HL-60 (cell line): ENCODE data around the gene EP300.

Experiments
- DNase-seq, 2 experiments: peaks; one replicate each; pipeline ENCODE4 v3.0.0-alpha.2; 2010 to 2020; ENCODE audit warnings: low read depth in 1 of 2, low spot score in 1 of 2
- H3K27ac ChIP-seq: fragments of 250-450 bp; sonication (Bioruptor Pico); replicated peaks from 2 replicates; pipeline ENCODE4 v1.5.1; 2020; ENCODE audit warnings: mild to moderate bottlenecking, moderate library complexity
- H3K27me3 ChIP-seq: fragments of 250-450 bp; sonication (Bioruptor Pico); 2 replicates; pipeline ENCODE4 v1.5.1; 2021; ENCODE audit warnings: mild to moderate bottlenecking, moderate library complexity; ENCODE audit not compliant: insufficient read depth, poor library complexity, severe bottlenecking
- H3K4me3 ChIP-seq: replicated peaks from 2 replicates; pipeline ENCODE4 v1.5.1; 2011; ENCODE audit warnings: mild to moderate bottlenecking, control low read depth, low read length; ENCODE audit not compliant: insufficient read depth
- CTCF ChIP-seq: IDR thresholded peaks from one replicate; pipeline ENCODE4 v1.5.1; 2011; ENCODE audit warnings: low read length, control low read depth, inconsistent platforms; ENCODE audit not compliant: insufficient read depth
- GABPA ChIP-seq: IDR thresholded peaks from 2 replicates; pipeline ENCODE4 v1.6.1; 2012; ENCODE audit warnings: low read depth
- POLR2AphosphoS5 ChIP-seq: IDR thresholded peaks from 2 replicates; pipeline ENCODE4 v1.6.1; 2012; ENCODE audit warnings: low read depth
- REST ChIP-seq: IDR thresholded peaks from 2 replicates; pipeline ENCODE4 v1.6.1; 2012; ENCODE audit warnings: low read depth; ENCODE audit not compliant: insufficient replicate concordance
- SPI1 ChIP-seq: IDR thresholded peaks from 2 replicates; pipeline ENCODE4 v1.6.1; 2012; ENCODE audit warnings: low read depth, mild to moderate bottlenecking, borderline replicate concordance

Gene EP300

GRCh38 chr22:41222846-41223507 lies 130.6 kb downstream of the EP300 start:
- TF ChIP-seq SPI1 (no peak), CTCF (no peak), REST (no peak), POLR2AphosphoS5 (no peak), GABPA (no peak)
- H3K27ac ChIP-seq: no peak overlapping the region
- no peak for DNase-seq
- H3K27me3 ChIP-seq: no peaks in the 10 kb centered on the region
- no peak overlapping the region for H3K4me3 ChIP-seq

GRCh38 chr22:41223535-41223934 lies 131.1 kb downstream of the EP300 start:
- Histone ChIP-seq H3K27me3 (no peaks in the 10 kb centered on the region), H3K27ac (no peak overlapping the region), H3K4me3 (no peak overlapping the region)
- DNase-seq: no peak
- TF ChIP-seq GABPA (no peak), SPI1 (no peak)

- H3K4me3 ChIP-seq: no peak overlapping the region
- no peak for TF ChIP-seq GABPA
- no peak for TF ChIP-seq POLR2AphosphoS5
- TF ChIP-seq CTCF: no peak
- no peak for TF ChIP-seq REST
- TF ChIP-seq SPI1: no peak
- no peak for DNase-seq
- H3K27ac ChIP-seq: no peak overlapping the region
- no peaks in the 10 kb centered on the region for H3K27me3 ChIP-seq
These were observed 134.6 kb downstream of the EP300 start for GRCh38 chr22:41226723-41227655.

GRCh38 chr22:41229215-41229614 lies 136.8 kb downstream of the EP300 start:
- Histone ChIP-seq H3K27me3 (no peaks in the 10 kb centered on the region), H3K4me3 (no peak overlapping the region), H3K27ac (no peak overlapping the region)
- TF ChIP-seq POLR2AphosphoS5: no peak
- no peak for TF ChIP-seq GABPA
- no peak for TF ChIP-seq SPI1
- no peak for TF ChIP-seq CTCF
- no peak for TF ChIP-seq REST
- no peak for DNase-seq
